Activated CD4-positive, CD25-positive, alpha-beta regulatory T cell (primary cell): ENCODE measurements around the gene INHA.

ENCODE experiments used
- DNase-seq, 4 experiments: peaks; one replicate each; lab custom pipeline; 2025; lab: John Stamatoyannopoulos, UW

The INHA gene

DNA sequence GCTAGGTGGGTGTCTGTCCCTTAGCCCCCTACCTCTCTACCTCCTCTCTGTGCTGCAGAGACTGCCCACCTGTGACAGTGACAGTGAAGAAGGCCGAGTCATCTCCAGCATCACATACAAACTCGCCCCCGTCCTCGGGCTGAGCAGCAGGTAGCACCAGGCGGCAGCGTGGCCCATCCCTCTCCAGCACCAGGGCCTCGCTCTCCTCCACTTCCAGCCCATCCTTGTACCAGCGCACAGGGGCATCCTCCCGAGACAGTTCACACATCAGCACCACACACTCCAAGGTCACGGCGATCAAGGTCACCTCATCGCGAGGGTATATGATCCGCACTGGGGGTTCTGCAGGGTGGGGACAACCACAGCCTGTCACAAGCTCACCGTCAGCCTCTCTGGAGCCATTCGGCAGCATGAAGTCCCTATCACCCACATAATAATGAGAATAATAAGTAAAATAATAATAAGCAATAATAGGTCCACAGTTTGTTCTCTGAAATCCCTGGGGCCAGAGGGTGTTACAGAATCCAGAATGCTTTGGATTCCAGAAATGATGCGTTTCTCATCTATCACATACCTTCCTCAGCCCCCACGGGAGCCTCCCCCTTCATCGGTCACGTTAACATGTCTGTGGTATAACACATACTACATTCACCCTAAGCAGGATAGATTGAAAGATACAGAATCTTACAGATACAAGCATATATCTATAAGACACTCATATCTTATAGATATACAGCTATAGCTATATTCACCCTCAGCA, 12.8 kb upstream of the INHA start:
- DNase-seq = no peak

- DNase-seq = no peak
Measured at GRCh38 chr2:219560037-219560892, 11.8 kb upstream of the INHA start.

GRCh38 chr2:219560893-219561178, 11.3 kb upstream of the INHA start:
- DNase-seq = no peak

GRCh38 chr2:219561179-219562048, 10.7 kb upstream of the INHA start:
- no peak for DNase-seq

DNA sequence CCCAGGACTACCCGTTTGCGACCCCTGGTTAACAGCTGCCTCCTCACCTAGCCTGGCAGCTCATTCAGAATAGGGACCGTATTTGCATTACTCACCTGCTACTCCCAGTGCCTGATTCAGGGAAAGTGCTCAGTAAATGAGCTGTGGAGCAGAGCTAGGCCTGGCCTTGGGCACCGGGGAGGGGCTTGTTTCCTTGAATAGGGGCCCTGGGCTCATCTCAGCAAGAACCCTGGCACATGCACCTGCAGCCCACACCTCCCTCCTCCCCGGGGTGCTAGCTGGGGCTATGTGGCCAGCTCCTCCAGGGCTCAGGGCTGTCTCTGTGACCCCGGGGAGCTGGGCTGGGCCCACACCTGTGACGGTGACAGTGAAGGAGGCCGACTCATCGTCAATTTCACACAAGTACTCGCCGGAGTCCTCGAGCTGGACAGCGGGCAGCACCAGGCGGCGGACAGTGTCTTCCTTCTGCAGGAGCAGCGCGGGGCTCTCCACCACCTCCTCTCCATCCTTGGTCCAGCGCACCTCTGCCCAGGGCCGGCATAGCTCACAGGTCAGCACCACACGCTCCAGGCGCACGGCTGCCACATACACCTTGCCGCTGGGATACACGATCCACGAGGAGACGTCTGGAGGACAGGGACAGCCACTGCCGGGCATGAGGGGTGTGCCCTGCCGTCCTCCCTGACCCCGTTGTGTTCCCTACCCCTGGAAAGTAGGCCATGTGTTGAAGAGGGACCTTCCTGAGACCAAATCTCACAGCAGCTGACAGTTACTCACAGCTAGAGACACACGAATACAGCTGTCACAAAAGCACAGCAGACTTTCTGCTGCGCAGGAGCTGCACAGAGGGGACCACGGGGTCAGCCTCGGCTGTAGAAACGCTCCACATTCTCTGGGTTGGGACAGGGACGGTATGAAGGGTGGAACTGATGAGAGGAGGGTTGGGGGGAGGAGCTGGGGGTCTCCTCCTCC, 9.8 kb upstream of the INHA start:
- no peak for DNase-seq

GRCh38 chr2:219563271-219563928, 8.7 kb upstream of the INHA start:
- DNase-seq = no peak

GRCh38 chr2:219565130-219566080, 6.7 kb upstream of the INHA start:
- no peak for DNase-seq

- no peak for DNase-seq
Measured at GRCh38 chr2:219566640-219567039, 5.5 kb upstream of the INHA start.

DNA sequence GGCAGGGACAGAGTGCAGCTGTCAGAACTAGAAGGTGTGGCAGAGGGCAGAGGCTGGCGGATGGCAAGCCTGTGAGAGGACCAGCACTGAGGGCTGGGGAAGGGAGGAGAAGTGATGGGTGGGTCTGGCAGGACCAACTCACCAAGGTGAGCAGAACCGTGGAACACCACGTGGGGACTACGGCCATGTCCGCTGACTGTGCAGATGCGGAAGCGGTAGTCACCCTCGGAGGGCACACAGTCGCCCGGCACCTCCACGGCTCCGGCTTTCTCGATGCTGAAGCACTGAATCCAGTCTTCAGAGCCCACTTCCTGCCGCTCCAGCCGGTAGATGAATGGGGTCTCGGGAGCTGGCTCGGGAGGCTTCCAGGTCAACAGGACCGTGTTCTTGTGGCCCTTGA, 5.0 kb upstream of the INHA start:
- no peak for DNase-seq

DNA sequence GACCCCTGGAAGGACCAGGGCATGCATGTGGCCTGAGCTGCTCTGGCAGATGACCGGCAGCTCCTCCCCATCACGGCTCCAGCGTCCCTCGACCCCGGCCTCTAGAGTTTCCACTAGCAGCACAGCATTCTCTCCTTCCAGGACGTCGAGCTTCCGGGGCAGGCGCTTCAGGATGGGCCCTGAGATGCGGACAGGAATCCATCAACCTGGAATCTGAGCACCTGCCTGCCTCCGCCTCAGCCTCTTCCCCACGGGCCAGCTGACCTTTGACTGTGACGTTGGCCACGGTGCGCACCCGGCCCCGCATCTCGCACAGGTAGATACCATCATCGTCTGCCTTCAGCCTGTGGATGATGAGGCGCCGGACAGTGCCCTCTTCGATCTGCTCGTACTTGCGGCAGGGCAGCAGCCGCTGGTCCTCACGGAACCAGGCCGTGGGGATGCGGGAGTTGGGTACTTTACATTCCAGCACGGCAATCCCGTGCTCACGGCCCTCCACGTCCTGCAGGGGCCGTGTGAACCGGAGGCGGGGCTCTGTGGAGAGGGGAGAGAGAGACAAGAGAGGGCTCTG, 4.2 kb upstream of the INHA start:
- DNase-seq = no peak

DNA sequence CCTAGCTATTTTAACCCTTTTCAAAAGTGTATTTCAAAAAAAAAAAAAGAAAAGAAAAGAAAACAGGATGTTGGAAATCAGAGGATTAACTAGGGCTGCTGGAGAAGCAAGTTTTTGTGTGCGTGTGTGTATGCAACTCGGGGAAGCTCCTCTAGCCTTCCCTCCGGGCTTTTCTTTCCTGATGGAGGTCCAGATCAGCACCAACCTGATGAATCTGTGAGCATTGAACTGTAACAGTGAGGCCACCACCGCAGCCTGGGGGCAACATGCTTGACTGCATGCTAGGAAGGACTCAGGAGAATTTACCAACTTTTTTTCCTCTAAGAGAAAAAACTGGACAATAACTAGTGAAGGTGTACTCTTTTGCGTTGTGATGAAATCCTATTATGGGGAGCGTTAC, 3.1 kb upstream of the INHA start:
- no peak for DNase-seq

- DNase-seq = no peak
Measured at GRCh38 chr2:219569635-219570034, 2.5 kb upstream of the INHA start.

GRCh38 chr2:219570194-219570923, 1.8 kb upstream of the INHA start:
- DNase-seq = no peak

- DNase-seq = no peak
Measured at GRCh38 chr2:219570924-219571310, 1.2 kb upstream of the INHA start.

- no peak for DNase-seq
Measured at GRCh38 chr2:219571311-219572236, 536 bp upstream of the INHA start, which contains the start of gene OBSL1. OBSL1 (minus strand) TSS chr2:219571539; CDS start chr2:219571232, 307 bp downstream.

GRCh38 chr2:219573166-219573565, 1.1 kb downstream of the INHA start:
- no peak for DNase-seq
